Left ventricle myocardium inferior (tissue), 1 donor: ENCODE data around the gene KLHDC7B. TPM values are rescaled to one million over a fixed set of nuclear protein-coding genes. Genes with fewer than 3 reads are reported as not detected.
A peak's percentile ranks its signal among the peaks of the same experiment; 100 is the strongest.

Source experiments
- DNase-seq: peaks from one replicate; pipeline ENCODE4 v3.0.0-alpha.2; 2020
- H3K27ac ChIP-seq: fragments of 200-600 bp; replicated peaks from 2 replicates; pipeline ENCODE4 v1.8.0; 2021
- H3K27me3 ChIP-seq: fragments of 200-600 bp; 2 replicates; pipeline ENCODE4 v1.8.0; 2021; ENCODE audit warnings: low read depth
- H3K36me3 ChIP-seq: fragments of 200-600 bp; 2 replicates; pipeline ENCODE4 v1.8.0; 2021
- H3K4me1 ChIP-seq: fragments of 200-600 bp; 2 replicates; pipeline ENCODE4 v1.8.0; 2021
- H3K4me3 ChIP-seq: fragments of 200-600 bp; 2 replicates; pipeline ENCODE4 v1.8.0; 2021; ENCODE audit warnings: mild to moderate bottlenecking, moderate library complexity
- H3K9me3 ChIP-seq: fragments of 200-600 bp; replicated peaks from 2 replicates; pipeline ENCODE4 v1.8.0; 2021
- CTCF ChIP-seq: fragments of 200-600 bp; IDR thresholded peaks from 2 replicates; pipeline ENCODE4 v1.8.0; 2021; ENCODE audit warnings: antibody characterized with exemption, mild to moderate bottlenecking, borderline replicate concordance
- intact Hi-C: fragments of 100-400 bp; cut with micrococcal nuclease; formaldehyde crosslinking; loops from one replicate; pipeline ENCODE4 v1.11.0; 2022
- total RNA-seq: library from RNA; stranded (reverse); fragmentation: NEBNext Ultra II Directional; extraction: Animal tissue kit (Norgen Biotek cat#: 25700); gene quantifications from one replicate; pipeline ENCODE4 v1.2.1, GENCODE V29; 2021
- donor health status: DM: no; HTN: yes; CAD: no; lungs with severe emphysema.

The KLHDC7B gene
- total RNA-seq, 1 donor from 2014 or later: not detected

- peaks cover 34% of the 10 kb centered on the region for H3K4me1 ChIP-seq
- intact Hi-C loops: no loop called here
- no peaks in the 10 kb centered on the region for H3K27me3 ChIP-seq
- peaks cover 34% of the 10 kb centered on the region for H3K36me3 ChIP-seq
- no peak overlapping the region for H3K27ac ChIP-seq
- H3K4me3 ChIP-seq: peak overlapping the region; percentile 99
- no peaks in the 10 kb centered on the region for H3K9me3 ChIP-seq
- DNase-seq: no peak
- TF ChIP-seq CTCF: no peak
These were observed 39.7 kb upstream of the KLHDC7B start for GRCh38 chr22:50505776-50506610.

GRCh38 chr22:50506611-50507420 is 38.9 kb upstream of the KLHDC7B start:
- DNase-seq: no peak
- no peaks in the 10 kb centered on the region for H3K9me3 ChIP-seq
- TF ChIP-seq CTCF: no peak
- H3K4me3 ChIP-seq: peak overlapping the region; percentile 99
- H3K27me3 ChIP-seq: no peaks in the 10 kb centered on the region
- intact Hi-C loops: no loop called here
- peaks cover 34% of the 10 kb centered on the region for H3K36me3 ChIP-seq
- H3K27ac ChIP-seq: peak overlapping the region; percentile 94
- peaks cover 34% of the 10 kb centered on the region for H3K4me1 ChIP-seq

- no peaks in the 10 kb centered on the region for H3K9me3 ChIP-seq
- intact Hi-C loops: no loop called here
- peak within 1 kb of the TSS; percentile 99 for H3K4me3 ChIP-seq
- DNase-seq: peak; percentile 90
- no peaks in the 10 kb centered on the region for H3K27me3 ChIP-seq
- no peak for TF ChIP-seq CTCF
- H3K36me3 ChIP-seq: peaks cover 30% of the 10 kb centered on the region
- peak within 1 kb of the TSS; percentile 94 for H3K27ac ChIP-seq
- H3K4me1 ChIP-seq: peaks cover 34% of the 10 kb centered on the region
These were observed 38.2 kb upstream of the KLHDC7B start, which contains the start of gene LMF2 for GRCh38 chr22:50507421-50507990. Gene LMF2 (minus strand): TSS chr22:50507702. CDS start chr22:50507675, 27 bp downstream.

DNA sequence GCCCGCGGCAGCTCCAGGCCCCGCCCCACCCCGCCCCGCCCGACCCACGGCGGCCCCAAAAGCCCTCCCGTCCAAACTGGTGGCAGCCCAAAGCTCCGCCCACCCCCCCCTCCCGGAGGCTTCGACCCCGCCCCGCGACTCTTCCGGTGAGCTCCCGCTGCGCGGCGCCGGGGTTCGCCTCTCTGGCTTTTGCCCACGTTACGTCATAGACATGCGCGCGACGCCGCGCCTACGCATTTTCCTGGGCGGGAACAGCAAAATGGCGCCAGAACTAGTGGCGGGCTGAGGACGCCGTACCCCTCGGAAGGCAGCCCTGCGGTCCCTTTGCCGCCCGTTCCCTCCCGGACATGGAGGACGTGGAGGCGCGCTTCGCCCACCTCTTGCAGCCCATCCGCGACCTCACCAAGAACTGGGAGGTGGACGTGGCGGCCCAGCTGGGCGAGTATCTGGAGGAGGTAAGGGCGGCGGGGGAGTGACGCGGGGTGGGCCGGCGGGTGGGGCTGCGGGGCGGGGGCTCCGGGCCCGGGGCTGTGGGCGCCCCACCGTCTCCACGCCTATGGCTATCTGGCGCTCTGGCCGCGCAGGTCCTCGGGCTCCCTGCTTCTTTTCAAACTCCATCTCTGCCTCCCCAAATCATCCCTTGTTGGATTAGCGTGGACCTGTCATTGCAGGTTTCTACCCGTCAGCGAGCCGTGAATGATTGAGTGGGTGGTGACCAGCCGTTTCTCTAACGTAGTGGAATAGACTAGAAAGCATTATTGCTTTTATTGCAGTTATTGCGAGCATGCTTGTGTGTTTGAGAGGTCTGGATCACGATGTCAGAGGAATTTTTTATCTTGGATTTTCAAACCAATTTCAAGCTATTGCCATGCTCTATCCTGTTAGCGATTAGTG is 37.5 kb upstream of the KLHDC7B start, which contains the start of gene NCAPH2:
Gene NCAPH2, plus strand, starts transcription at position 234 of the 894 bp plus-strand sequence. Its CDS starts 114 bp downstream, at position 348.
- Histone ChIP-seq H3K9me3 (no peaks in the 10 kb centered on the region), H3K27me3 (no peaks in the 10 kb centered on the region), H3K4me3 (peak within 1 kb of the TSS; percentile 99), H3K36me3 (peaks cover 22% of the 10 kb centered on the region), H3K27ac (peak within 1 kb of the TSS; percentile 94), H3K4me1 (peaks cover 34% of the 10 kb centered on the region)
- DNase-seq: peak; percentile 95
- intact Hi-C loops: no loop called here
- TF ChIP-seq CTCF: no peak
